Dermis blood vessel endothelial cell (primary cell): ENCODE measurements around the gene PXK. TPM values are rescaled to one million over a fixed set of nuclear protein-coding genes. Genes with fewer than 3 reads are reported as not detected.
"Not testable (repeated sequence)": the region's sequence is repeated elsewhere in the genome, so short reads cannot be mapped to it uniquely, and the experiment has no call there.

Source experiments
- DNase-seq: peaks from one replicate; pipeline ENCODE4 v3.0.0; 2010
- total RNA-seq: library from RNA; depleted of rRNA; stranded (reverse); fragments of >200 nt; gene quantifications from 2 replicates; pipeline ENCODE4 v1.2.3, GENCODE V29; 2014

PXK gene
- total RNA-seq = 22.7 and 30.6 TPM in 2 replicates

DNA sequence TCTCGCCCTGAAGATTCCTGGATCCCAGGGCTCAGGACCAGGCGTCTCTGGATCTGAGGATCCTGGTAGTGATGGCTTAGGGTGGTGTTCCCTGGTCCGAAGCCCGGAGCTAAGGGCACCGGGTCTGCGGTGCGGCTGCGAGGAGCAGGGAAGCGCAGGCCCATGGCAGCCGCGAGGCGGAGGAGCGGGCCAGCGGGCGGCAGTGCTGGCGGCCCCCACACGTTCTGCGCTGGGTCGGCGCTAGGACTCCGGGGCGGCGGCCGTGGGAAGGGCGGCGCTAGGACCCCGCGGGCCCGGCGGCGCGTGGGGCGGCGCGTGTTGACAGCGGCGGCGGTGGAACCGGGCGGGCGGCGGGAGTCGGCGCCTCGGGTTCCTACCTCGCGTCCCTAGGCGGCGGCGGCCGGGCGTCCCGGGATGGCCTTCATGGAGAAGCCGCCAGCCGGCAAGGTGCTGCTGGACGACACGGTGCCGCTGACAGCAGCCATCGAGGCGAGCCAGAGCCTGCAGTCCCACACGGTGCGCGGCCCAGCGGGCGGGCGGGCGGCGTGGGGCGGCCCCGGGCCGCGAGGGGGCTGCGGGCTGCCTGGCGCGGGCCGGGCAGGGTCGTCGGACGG lies at the start of gene PXK:
Gene PXK (plus strand): TSS at position 318 of the 614 bp plus-strand sequence. CDS start 97 bp downstream, at position 415.
- peak; percentile 84 for DNase-seq

GRCh38 chr3:58285334-58285733 lies 47.4 kb upstream of the PXK start:
- DNase-seq = no peak

DNA sequence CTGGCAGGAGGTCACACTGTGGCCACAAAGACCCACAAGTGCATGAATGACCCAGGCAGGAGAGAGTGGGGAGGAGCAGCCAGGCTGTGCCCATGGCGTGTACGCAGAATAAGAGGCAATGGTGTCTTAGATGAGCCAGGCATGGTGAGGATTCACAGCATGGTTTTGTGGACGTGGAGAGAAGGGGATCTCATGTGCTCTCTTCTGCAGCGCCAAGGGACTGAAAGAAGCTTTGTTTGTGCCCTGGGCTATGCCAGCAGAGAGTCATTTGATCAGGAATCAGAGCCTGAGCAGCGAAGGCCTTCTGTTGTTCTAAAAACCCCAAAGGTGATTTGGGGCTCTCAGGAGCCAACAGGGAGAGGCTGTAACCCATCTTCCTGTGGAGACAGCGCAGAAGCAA lies 45.3 kb upstream of the PXK start:
- no peak for DNase-seq

DNA sequence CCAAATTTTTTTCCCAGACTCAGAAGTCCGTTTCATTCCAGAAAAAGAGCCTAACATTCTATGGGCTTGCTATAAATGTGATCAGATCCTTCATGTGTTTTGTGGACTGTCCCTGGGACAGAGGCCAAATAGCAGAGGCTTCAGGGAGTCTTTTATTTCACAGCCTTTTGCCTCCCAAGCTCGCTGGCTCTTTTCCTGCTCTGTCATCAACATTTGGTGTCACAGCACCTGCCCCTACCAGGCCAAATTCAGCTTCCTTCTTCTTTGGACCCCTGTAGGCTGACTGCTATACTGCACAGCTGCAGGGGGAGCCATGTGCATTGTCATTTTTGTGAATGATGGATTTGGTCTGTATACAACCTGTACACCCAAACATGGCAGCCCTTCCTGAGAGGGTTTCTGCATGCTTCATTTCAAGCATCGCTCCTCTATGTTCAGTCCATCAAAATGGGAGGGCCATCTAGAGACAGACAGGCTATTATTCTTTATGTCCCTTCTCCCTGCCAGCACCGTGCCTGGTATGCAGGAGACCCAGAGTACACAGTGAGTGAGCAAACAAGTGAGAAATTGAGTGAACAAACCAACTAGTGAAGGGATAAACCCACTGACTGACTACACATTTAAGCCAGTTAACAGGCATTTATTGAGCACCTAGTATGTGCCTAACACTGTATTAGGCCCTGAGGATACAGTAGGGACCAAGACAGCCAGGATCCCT lies 44.5 kb upstream of the PXK start:
- DNase-seq = no peak

DNA sequence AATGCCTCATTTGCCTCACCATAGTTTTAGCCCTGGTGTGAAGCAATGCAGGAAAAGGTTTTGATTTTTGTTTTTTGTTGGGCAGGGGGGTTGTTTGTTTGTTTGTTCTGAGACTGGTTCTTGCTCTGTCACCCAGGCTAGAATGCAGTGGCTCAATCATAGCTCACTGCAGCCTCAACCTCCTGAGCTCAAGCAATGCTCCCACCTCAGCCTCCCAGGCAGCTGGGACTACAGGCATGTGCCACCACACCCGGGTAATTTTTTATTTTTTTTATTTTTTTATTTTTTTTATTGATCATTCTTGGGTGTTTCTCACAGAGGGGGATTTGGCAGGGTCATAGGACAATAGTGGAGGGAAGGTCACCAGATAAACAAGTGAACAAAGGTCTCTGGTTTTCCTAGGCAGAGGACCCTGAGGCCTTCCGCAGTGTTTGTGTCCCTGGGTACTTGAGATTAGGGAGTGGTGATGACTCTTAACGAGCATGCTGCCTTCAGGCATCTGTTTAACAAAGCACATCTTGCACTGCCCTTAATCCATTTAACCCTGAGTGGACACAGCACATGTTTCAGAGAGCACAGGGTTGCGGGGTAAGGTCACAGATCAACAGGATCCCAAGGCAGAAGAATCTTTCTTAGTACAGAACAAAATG lies 43.6 kb upstream of the PXK start:
- not testable (repeated sequence) for DNase-seq

GRCh38 chr3:58290446-58290845 lies 42.2 kb upstream of the PXK start:
- DNase-seq = not testable (repeated sequence)

- DNase-seq = peak; percentile 35
Observed at GRCh38 chr3:58291671-58292338, 40.9 kb upstream of the PXK start.

DNA sequence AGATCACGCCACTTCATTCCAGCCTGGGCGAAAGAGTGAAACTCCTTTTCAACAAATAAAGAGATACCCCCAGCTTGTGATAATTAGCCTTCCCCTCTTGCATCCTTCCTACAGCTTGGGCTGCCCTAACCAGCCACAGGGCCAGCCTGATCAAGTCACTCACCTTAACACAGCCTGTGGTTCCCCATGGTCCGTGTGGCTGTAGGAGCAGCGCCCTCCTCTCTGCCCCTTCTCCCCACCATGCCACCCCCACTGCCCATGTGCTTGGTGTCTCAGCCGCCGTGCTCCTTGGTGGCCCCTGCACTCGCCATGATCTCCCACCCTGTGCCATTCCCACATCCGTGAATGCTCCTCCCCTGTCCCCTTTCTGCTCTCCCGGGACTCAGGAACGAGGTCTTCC lies 39.8 kb upstream of the PXK start:
- DNase-seq = no peak

DNA sequence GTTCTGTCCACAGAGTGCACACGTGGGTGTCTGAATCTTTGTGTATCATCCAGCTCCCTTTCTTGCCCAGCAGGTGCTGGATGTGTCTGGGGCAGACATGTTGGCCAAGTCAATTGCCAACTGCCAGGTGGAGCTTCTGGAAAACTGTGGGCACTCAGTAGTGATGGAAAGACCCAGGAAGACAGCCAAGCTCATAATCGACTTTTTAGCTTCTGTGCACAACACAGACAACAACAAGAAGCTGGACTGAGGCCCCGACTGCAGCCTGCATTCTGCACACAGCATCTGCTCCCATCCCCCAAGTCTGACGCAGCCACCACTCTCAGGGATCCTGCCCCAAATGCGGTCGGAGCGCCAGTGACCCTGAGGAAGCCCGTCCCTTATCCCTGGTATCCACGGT lies 39.2 kb upstream of the PXK start:
- DNase-seq = no peak

DNA sequence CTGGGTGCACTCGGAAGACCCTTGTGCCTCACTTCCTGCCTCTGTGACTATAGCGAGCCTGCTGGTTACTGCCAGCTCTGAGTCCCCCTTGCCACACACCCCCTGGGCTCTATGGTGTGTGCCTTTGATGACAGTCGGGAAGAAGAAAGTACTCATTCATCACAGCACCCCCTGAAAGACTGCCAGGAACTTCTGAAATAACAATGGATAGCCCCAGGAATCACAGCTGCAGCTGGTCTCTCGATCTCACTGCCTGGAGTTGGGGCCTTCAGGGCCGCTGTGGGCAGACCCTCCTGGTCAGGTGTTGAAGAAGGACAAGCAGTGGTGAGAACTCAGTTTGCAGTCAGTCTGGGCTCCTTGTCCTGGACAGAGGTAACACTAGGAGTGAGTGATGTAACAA lies 36.4 kb upstream of the PXK start:
- peak; percentile 52 for DNase-seq

- no peak for DNase-seq
Observed at GRCh38 chr3:58296843-58297242, 35.8 kb upstream of the PXK start.

GRCh38 chr3:58298190-58298589 lies 34.5 kb upstream of the PXK start:
- no peak for DNase-seq

- DNase-seq = no peak
Observed at GRCh38 chr3:58299075-58299474, 33.6 kb upstream of the PXK start.

GRCh38 chr3:58299839-58300516 lies 32.7 kb upstream of the PXK start:
- peak; percentile 70 for DNase-seq

GRCh38 chr3:58305882-58306711 lies 26.6 kb upstream of the PXK start, which contains the start of the genes HTD2 and RPP14:
Gene HTD2 (plus strand): TSS chr3:58306520. CDS start chr3:58317614, 11,094 bp downstream.
Gene RPP14 (plus strand): TSS chr3:58306245. CDS start chr3:58310330, 4,085 bp downstream.
- DNase-seq = peak; percentile 99

DNA sequence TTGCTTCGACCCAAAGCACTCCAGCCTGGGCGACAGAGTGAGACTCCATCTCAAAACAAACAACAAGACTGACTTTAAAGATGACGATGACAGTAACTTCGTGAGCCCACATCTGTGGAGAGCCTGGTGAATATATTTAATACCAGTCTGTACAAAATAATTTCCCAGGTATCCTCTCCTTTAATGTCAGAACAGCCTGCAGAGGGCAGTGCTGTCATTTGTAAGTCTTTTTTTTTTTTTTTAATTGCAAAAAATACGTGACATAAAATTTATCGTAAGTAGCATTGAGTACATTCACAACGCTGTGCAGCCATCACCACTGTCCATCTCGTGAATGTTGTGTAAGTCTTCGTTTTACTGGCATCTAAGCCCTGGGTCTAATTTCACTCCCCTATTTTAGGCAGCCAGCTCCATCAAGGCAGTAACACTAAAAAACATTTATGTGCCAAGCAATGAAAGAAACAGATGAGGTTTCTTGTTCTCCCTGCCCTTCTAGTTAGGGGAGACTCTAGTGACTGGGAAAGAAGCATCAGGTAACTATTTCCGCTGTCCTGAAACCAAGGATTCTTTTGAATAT lies 25.0 kb upstream of the PXK start:
- DNase-seq = peak; percentile 79

DNA sequence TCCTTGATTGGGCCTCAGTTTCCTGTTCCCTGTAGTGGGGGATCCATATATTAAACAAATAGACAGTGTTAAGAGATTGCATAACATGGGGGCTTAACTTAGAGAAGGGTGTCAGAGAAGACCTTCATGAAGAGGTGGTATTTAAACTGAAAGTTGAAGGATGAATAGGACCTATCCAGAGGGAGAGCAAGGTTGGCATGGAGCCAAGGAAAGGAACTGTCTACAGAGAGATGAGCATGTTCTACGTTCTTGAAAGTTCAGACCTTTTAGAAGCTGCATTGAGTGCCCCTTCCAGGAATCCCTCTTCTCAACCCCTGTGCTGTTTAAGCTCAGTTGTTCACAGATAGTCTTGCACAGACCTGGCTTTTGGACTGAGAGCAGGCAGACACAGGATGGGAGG lies 24.0 kb upstream of the PXK start:
- peak; percentile 27 for DNase-seq

DNA sequence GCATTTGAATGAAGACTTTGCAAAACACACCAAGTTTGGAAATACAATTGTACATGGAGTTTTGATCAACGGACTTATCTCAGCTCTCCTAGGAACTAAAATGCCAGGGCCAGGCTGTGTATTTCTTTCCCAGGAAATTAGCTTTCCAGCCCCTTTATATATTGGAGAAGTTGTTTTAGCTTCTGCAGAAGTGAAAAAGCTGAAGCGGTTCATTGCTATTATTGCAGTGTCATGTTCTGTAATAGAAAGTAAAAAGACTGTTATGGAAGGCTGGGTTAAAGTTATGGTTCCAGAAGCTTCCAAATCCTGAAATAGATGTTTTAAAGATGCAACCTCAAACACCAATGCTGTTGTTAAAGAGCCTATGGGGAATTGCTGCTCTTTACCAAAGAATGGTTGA lies 14.9 kb upstream of the PXK start:
- DNase-seq = no peak

GRCh38 chr3:58321791-58322190 lies 10.9 kb upstream of the PXK start:
- DNase-seq = no peak

- DNase-seq = no peak
Observed at GRCh38 chr3:58322793-58323192, 9.9 kb upstream of the PXK start.
